SHP77 (cell line): Measurements from ENCODE around the gene ACTL10.
"Not testable (repeated sequence)": the region's sequence is repeated elsewhere in the genome, so short reads cannot be mapped to it uniquely, and the experiment has no call there.

ENCODE experiments used
- DNase-seq, 2 experiments: peaks; one replicate each; lab custom pipeline; 2025; lab: John Stamatoyannopoulos, UW

Gene ACTL10

DNA sequence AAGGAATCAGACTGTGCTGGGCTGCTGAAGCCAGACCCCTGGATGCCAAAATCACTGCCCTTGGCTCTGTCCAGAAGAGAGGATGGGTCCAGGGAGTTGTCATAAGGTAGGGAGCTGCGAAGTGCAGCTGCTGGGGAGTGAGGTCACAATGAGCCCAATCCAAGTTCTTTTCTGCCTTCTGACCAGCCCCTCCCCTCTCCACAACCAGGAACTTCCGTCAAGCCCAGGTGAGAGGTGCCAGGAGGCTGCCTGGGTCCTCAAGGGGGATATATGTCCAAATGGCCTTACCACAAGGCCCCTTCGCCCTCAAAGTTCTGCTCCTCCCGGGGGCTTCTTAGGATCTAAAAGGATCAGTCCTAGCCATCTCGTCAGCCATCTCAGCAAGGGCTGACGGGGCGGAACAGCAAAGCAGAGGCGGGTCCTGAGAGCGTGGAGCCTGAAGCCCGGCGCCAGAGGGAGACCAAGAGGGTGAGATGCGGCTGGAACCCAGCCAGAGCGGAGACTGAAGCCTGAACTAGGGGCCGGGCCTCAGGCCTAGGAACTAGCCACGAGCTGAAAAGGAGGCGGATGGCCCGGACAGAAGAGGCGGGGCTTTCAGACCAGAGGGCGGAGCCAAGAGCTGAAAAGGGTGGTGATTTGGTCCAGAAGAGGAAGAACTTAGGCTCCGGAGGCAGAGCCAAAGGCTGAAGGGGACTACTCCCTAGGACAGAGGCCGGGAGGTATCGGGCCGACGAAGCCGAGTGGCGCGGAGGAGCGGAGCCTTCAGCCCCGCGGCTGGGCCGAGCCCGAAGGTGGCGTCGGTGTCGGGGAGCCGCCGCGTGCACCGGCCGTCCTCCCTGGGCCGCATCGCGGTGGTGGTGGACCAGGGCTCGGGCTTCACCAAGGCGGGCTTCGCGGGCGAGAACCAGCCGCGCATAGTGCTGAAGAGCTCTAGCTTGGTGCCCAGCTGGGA lies at the start of gene ACTL10:
TSS of gene ACTL10 (plus strand) at position 651 of the 952 bp plus-strand sequence. CDS start 555 bp downstream, outside the sequence.
- DNase-seq: peak; percentile 94 to 96

DNA sequence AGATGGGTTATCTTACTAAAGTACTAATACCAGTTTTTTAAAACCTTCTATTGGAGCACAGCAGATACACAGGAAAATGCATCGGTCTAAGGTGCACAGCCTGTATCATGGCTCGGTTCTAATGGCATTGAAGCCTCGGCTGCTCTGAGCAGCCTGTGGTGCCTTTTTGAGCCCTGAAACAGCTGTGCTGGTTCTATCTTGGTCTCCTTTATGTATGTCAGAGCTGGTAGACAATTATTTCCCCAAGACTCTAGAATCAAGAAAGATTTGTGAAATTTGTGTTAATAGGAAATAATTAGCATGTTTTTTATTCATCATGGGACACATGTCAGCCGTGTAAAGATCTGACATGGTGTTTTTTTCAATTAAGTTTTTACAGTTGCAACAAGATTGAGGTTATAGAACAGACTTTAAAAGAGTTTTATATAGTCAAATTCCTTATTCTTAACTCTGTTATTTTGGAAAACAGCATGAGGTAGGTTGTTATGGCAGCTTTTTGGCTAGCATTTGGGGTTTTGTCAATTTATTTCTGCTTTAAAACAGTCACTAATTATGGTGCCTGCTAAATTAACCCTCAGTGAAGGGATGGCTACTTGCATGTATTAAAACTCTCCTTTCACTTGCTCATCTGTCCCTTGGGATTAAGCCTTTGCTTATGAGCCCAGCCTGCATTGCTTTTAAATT lies 44.9 kb upstream of the ACTL10 start:
- no peak for DNase-seq

DNA sequence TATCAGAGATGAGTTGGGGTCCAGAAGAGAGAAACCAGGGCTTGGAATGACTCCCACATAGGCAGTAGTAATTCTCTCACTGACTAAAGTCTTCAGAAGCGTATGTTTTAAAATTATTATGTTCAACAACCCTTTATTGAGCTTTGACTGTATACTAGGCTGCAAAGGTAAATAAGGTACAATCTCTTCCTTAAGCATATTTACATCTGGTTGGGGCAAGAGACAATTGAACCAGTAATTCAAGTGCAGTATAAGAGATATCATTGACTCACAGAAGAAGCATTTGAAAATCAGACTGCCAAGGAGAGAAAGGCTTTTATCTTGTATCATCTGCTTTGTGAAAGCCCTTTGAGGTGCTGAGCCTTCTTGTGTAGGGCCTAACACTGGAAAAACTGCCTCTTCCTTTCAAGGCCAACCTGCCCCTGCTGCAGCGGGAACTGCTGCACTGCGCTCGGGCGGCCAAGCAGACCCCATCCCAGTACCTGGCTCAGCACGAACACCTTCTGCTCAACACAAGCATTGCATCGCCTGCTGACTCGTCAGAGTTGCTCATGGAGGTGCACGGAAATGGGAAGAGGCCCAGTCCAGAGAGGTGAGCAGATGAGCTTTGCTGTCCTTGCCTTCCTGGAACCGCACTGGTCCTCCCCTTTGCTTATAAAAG lies 43.9 kb upstream of the ACTL10 start:
- DNase-seq: no peak

DNA sequence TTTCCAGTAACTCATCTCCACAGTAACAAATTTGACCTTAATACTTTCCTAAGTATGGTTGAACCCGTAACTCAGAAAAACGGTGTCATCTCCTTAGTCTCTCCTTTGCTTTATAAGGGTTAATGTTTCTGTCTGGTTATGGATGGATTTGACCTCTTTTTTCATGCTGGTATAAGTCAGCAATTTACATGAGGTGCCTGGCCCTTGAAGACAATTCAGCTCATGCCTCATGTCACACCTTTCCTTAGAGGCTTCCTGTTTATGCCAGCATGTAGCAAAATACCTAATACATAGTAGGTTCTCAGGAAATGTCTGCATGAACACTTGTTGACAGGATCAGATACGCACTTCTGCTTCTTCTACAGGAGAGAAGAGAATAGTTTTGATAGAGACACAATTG lies 42.3 kb upstream of the ACTL10 start:
- DNase-seq: no peak

DNA sequence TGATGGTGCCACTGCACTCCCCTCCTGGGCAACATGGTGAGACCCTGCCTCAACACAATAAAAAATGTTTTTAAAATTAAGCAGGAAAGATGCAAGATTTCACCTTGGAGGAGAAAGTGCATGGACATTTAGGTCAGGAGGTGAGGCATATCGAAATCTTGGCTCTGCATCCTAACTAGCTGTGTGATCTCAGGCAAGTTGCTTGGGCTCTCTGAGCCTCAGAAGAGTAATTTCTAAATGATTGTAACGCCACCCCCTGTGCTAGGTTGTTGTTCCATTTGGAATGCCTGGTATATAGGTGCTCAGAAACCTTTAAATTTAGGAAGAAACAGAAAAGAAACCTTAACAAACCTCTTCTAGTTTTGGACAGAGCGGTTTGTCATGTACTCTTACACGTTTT lies 40.6 kb upstream of the ACTL10 start:
- no peak for DNase-seq

DNA sequence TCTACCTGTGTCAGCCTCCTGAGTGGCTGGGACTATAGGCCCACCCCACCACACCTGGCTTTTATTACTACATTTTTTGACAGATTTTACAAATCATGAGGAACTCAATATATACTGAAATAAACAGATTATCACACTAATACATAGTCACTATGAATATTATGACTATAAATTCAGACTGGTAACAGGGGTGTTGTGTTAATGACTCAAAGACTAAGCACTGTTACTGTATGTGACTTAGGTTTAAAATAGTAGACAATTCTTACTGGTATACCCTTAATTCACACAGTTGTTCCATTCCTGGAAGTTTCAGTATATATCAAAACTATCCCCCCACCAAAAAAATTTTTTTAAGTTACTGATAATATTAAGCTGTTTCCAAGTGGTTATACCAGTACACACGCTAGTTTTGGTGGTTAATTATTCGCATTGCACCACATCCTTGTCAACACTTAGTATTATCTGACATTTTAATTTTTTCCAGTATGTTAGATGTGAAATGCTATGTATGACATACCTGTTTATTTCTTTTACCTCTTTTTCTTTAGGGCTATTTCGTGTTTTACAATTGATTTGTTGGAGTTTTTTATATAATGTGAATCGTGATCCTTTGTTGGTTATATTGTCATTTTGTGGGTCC lies 39.0 kb upstream of the ACTL10 start:
- DNase-seq: no peak

DNA sequence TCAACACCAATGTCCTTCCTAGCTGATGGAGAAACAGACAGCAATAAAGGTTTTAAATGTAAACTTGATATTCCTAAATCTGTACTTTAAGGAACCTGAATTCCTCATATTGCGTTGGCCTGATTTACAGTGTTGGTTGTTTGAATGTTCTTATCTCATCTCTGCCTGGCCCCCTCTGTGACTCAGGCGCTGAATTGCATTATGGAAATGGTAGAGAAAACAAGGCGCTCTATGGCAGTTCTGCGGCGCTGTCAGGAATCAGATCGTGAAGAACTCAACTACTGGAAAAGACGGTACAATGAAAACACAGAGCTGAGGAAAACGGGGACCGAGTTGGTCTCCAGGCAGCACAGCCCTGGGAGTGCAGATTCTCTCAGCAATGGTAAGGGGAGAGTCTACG lies 37.2 kb upstream of the ACTL10 start:
- no peak for DNase-seq

DNA sequence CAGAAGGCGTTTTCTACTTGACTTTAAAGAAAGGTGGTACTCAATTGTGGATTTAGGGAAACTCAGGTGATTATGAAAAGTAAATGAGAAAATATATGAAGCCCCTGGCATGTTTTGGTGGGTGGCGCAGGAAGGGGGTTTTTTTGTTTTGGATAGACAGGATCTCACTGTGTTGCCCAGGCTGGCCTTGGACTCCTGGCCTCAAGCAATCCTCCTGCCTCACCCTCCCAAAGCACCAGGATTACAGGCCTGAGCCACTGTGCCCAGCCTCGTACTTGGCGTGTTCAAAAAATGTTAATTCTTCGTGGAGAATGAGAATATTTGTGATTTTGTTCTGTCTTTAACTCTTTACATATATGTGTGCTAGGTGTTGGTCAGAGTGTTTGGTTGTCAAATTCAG lies 36.8 kb upstream of the ACTL10 start:
- no peak for DNase-seq

DNA sequence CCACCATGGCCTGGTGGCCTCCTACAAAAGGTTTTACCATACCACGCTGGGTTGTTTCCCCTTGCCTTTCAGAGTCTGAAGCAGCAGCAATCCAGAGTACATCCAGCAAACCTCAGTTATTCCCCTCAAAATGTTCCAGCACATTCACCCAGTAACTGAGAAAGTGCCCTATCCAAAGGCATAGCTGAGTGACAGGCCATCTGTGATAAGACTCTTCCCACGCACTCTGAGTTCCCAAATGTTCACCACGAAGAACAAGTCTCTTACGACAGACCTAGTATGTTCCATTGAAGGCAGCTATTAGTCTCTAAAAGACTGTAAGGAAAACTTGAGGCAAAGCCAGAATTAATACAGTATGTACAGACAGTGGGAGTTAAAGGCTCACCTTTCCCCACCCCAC lies 36.2 kb upstream of the ACTL10 start:
- DNase-seq: no peak

DNA sequence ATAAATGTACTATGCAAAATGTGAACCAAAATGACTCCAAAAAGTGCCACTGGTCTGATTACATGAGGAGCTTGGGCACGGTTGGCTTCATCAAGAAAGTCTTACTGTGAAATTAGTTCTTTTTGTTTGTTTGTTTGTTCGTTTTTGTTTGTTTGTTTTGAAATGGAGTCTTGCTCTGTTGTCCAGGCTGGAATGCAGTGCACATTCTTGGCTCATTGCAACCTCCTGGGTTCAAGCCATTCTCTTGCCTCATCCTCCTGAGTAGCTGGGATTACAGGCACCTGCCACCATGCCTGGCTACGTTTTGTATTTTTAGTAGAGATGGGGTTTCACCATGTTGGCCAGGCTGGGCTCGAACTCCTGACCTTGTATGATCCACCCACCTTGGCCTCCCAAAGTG lies 34.8 kb upstream of the ACTL10 start:
- DNase-seq: not testable (repeated sequence)

DNA sequence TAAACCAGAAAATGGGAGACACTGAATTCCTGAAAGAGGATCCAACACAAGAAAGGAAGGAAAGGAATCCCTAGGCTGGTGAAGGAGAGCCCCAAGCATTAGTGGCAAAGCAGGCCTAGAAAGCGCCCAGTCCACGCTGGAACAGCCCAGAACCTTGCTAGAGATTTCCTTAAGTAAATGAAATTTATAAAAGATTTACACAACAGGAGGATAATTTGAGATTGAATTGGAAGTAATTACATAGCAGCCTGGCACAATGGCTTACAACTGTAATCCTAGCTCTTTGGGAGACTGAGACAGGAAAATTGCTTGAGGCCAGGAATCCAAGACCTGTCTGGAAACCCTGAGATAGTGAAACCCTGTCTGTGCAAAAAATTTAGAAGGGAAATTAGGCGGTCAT lies 31.4 kb upstream of the ACTL10 start:
- DNase-seq: no peak

DNA sequence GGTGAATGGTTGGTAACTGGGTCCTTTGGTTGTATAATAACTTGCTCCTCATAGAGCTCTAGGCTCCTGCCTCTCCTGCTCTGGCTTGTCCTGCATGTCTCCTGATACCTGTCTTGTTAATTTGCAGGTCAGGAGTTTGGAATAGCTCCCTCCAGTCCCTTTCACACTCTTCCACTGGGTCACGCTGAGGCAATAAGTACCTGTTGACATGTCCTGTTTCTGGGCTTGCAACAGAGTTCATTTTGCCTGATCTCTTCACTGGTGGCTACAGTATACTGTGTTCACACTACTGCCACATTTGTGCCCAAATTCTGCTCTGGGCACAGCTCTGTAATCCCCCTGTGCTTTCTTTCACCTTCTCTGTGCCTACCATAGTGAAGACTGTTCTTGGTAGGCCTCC lies 30.0 kb upstream of the ACTL10 start:
- DNase-seq: no peak

DNA sequence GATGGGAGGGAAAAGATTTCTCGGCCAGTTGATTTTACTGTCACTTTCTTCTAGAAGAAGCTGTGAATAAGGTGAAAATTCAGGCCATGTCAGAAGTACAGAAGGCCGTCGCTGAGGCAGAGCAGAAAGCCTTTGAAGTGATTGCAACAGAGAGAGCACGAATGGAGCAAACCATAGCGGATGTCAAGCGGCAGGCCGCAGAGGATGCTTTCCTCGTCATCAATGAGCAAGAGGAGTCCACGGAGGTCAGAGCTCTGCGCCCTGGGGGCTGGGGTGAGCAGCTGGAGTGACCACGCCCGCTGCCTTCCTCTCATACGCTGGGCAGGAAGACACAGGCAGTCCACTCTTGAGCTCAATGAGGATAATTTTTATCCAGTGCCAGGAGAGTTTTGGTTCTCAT lies 26.5 kb upstream of the ACTL10 start:
- DNase-seq: no peak

DNA sequence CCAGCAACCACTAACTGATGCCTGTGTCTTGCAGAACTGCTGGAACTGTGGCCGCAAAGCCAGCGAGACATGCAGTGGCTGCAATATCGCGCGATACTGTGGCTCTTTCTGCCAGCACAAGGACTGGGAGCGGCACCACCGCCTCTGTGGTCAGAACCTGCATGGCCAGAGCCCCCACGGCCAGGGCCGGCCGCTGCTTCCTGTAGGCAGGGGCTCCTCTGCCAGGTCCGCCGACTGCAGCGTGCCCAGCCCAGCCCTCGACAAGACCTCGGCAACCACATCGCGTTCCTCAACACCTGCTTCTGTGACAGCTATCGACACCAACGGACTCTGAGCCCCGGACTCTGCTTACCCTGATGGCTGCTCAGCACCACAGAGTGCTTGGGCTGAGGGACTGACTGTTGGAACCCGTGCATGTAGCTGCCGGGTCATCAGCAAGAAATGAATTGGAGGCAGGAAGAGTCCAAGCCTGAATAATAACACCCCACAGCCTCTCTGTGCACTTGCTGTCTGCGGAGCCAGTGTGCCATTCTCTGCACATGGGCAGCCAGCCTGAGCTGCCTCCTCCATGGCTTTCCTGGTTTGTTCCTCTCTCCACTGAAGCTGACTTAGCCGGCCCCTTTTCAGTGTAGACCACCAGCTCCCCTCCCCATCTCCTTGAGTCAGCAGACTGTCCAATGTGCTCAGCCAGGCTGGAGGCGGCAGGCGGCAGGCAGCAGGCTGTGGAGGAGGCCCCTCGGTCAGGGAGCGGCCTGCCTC lies 22.3 kb upstream of the ACTL10 start:
- DNase-seq: no peak

DNA sequence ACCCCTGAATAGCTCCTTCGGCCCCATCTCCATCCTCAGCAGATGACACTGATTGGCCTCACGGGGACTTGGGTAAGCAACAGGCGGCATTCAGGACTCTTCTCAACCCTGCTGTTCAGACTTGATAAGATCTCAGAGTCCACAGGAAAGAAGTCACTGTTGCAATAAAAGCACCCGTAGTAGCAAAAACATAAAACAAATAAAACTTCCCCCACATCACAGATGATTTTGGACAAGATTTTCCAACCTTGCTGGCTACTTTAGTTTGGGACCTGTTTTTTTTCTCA lies 21.7 kb upstream of the ACTL10 start:
- DNase-seq: no peak

DNA sequence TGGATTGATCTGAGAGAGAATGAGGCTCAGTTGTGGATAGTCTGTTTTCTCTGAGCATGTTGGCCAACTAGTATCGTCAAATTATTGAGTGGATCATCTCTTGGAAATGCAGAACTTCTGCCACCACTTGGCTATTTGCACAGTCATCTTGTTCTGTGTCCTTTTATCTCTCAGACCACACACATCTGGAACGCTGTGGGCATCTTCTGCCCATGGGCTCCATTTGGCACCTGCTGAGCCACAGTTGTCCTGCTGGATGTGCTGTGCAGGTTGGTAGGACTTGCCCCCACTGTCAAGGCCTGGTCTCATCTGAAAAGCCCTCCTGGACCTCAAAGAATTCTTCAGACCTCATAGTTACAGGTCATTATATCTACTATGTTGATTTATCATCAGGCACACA lies 21.3 kb upstream of the ACTL10 start:
- DNase-seq: no peak

DNA sequence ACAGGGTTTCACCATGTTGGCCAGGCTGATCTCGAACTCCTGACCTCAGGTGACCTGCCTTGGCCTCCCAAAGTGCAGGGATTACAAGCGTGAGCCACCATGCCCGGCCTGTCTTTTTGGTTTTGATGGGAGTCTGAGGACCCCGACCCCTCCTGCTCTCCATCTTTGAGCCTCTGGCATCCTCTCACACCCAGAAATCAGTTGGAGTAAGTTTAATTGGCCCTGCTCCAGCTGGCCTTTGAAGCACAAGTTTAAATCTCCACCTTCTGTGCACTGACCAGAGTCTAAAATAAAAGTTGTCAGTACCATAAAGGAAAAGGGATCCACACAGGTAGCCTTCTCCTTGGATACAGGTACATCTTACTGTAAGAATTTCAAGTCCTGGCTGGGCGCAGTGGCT lies 20.6 kb upstream of the ACTL10 start:
- no peak for DNase-seq

DNA sequence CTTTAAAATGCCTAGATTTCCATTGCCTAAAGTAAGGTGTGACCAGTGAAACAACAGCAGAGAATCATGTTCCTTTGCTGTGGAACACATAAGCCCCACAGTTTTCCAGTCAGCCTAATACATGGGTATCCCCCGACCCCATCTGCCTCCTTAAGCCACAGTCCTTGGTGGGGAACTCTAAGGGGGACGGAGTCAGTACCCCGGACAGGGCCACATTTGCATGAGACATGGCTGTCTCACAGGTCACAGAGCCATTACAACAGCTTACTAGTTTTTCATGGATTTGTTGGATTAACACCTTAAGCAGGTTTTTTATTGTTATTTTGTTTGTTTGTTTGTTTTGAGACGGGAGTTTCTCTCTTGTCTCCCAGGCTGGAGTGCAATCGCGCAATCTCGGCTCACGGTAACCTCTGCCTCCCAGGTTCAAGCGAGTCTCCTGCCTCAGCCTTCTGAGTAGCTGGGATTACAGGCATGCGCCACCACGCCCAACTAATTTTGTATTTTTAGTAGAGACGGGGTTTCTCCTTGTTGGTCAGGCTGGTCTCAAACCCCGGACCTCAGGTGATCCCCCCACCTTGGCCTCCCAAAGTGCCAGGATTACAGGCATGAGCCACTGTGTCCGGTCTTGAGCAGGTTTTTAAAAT lies 19.7 kb upstream of the ACTL10 start:
- not testable (repeated sequence) for DNase-seq

DNA sequence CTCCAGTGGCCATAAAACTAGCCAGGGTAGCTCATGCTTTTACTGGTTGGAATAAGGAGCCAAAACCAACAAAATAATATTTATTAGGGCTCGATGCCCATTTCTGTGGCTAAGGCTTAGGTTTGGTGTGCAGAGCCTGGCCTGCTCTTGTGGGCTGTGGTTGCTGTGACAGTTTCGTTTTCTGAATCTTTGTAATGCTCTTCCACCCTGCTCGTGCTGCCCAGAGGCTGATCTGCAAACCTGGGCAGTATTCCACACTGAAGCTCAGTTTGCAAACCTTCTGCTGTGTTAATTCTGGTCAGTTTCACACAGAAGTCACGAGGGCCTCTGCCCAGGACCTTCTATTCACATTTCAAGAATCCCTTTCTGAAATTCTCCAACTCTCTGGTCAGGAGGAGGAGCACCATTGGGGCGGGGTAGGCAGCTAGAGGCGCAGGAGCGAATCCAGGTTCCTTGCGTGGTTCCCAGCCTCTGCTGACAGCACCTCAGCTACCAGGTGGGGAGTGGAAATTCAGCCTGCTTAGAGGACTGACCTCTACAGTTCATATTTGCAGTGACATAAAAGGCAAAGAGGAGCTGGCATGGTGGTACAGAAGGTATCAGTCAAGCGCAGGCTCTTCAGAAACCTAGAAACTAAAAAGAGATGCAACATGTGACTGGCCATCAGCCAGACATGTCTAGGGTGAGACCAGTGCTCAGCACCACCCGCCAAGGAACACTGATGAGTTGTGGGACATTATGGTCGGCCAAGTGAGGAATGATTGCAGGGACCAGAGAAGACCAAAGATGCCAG lies 18.9 kb upstream of the ACTL10 start:
- no peak for DNase-seq

DNA sequence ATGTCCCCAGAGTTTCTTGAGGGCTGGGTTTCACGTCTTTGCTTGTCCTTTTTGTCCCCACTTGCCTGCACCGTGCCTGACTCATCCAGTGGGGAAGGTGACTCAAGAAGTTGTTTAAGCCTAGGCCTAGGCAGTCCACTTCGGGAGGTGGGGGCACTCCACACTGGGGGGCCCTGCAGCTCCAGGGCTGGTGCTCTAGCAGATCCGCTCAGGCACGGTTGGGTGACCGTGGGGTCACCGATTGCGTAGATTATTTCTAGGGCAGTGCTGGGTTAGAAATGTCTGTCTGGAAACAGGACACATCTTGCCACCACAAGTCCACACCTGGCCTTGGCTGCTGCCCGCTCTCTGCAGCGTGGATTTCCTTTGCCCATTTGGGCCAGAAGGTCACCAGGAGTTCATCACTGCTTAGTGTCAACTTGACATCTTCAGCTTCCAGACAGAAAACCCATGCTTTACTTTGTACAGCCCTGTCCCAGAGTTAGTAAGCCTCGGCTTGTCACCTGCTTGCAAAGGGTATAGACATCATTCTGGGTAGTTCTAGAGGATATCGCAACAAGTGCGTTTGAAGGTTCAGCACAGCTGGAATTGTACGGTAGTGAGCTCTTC lies 18.2 kb upstream of the ACTL10 start:
- no peak for DNase-seq
